Central memory CD4-positive, alpha-beta T cell (primary cell): ENCODE data around the gene OVOL1.
A peak's percentile ranks its signal among the peaks of the same experiment; 100 is the strongest.

ENCODE experiments used
- DNase-seq: peaks from one replicate; pipeline ENCODE4 v3.0.0; 2022

The OVOL1 gene

DNA sequence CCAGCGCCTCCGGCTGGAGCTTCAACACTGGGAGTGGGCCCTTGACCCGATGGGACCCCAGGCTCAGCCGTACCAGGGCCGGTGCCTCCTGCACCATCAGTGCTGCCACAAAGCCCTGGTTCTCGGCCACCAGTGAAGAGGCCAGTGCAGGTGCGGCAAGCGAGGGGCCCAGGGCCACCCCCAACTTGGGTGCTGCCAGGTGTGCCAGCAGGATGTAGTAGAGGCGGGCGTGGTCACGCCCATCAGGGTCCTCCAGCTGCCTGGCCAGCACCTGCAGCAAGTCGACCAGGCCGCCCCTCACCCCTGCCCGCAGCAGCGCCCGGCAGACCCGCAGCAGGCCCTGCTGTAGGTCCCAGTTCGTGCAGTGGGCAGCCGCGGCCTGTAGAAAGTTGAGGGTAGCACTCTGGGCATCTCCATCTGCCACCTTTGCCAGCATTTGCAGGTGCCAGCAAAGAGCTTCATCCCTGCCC, 8.4 kb upstream of the OVOL1 start:
- no peak for DNase-seq

DNA sequence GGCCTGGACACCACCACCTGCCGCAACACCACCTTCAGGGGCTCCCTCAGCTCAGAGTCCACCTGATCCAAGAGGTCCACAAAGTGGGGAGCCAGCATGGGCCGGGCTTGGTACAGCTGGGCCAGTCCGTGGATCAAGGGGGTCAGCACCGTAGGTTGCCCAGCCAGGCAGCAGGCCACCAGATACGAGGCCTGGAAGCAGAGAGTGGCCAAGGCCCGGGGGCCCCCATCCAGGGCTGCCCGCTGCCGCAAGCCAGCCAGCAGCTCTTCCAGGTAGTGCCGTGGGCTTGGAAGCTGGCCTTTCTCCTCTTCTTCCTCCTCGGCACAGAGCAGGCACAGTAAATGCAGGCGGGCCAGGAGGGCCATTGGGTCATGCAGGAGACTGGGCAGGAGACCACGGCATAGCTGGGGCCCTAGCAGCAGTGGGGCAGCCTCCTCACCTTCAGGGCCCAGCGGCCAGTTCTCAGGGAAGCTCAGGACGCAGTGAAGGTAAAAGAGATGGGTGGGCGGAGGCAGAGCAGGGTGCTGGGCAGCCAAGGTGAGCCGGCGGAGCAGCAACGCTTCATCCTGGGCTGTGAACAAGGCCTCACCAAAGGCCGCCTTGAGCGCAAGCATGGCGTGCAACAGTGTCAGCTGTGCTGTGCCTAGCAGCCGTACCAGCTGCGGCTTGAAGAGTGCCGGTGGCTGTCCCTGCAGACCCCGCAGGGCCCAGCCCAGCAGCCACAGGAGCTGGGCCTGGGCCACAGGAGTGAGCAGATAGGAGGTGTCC, 7.8 kb upstream of the OVOL1 start:
- DNase-seq: no peak

DNA sequence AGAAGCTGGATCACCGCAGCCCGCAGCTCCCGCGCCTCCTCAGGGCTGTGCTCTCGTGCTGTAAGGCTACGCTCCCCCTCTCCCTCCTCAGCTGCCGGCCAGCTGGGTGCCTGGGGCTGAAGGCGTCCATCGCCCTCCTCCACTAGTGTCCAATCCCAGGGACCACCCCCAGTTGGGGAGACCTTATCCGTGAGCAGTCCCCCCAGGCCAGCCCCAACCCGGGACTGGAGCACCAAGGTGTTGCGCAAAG, 7.3 kb upstream of the OVOL1 start:
- no peak for DNase-seq

DNA sequence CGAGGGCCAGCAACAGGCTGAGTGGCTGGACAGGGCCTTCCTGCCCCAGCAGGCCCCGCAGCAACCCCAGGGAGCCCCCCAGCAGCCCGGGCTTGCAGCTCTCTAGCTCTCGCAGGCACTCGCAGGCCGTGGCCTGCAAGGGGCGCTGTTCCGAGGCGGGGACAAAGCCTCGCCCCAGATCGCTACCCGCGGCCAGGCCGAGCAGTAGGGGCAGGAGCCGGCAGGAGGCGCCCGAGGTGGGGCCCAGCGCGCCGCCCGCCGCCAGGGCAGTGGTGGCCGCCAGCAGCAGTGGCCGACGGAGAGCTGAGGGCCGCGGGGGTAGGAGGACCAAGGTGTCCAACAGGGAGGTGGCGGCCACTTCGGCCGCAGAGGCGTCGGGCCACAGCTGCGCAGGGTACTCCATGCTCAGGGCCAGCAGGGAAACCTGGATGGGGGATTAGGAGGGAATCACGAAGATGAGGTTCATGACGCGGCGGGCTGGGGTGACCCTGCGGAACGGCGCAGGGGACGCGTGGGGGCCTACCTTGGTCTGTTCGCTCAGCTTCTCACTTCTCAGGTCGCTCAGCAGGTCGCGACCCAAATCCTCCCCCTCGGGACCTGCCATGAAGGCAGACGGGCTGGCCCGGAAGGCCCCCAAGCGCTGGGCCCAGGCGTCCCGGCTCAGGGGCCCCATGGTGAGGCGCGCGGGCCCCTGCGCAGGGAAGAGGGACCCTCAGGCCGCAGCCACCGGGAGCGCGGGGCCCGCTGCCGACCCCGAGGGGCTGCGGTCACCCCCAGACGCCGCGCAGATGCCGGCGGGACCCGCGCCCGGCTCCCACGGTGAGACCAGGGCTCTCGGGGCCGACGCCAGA, 6.7 kb upstream of the OVOL1 start:
- peak; percentile 73 for DNase-seq

DNA sequence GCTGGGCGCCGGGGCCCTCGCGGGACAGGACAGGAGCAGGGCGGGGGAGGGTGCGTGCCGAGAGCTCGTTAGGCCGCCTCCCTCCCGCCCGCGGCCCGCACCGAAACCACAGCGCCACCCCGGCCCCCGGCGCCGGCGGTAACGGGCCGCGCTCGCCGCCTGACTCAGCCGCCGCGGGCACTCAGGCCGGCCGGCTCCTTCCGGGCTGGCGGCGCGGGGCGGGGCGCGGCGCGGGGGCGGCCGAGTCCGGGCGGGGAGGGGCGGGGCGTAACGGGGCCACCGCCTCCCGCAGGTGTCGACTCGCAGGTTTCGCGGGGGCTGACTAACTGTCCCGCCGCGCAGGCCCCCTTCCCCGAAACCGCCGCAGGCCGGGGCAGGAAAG, 6.1 kb upstream of the OVOL1 start, which contains the start of gene AP5B1:
TSS of gene AP5B1 (minus strand) at position 207 of the 382 bp plus-strand sequence. CDS start 385 bp downstream, outside the sequence.
- peak; percentile 59 for DNase-seq

GRCh38 chr11:65781152-65781961, 5.5 kb upstream of the OVOL1 start:
- no peak for DNase-seq

DNA sequence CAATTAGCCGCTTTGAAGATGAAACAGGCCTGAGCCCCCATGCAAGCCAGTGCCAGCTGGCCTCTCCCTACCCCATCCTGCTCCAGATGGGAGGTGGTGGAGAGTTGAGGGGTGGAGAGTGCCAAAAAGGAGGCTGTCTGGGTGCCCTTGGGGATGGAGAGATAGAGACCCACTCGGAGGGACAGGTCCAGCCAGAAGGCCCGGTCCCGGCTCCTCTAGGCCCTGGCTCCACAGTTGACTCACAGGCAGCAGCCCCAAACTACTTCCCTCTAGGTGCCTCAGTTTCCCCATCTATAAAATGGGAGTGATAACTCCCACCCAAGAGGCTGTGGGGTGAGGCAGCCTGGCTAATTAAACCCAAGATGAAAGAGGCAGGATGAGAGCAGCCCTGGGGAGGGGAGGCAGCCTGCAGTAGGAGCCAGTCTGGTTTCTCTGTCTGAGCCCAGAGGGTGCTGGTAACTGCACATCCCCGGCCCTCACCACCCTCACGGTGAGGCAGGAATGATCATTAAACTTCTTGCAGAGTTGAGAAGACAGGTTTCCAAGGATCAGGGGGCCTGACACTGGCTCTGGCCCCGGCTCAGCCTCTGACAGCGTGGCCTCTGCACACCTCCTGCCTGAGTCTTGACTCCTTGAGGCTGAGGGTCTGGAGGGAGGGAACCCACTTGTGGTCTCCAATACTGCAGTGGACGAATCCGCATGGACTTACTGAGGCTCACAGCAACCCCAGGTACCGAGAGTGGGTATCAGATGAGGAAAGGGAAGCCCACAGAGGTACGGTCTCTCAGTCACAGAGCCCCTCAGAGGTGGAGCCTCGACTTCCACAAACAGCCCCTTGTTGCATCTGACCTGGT, 4.7 kb upstream of the OVOL1 start:
- no peak for DNase-seq

DNA sequence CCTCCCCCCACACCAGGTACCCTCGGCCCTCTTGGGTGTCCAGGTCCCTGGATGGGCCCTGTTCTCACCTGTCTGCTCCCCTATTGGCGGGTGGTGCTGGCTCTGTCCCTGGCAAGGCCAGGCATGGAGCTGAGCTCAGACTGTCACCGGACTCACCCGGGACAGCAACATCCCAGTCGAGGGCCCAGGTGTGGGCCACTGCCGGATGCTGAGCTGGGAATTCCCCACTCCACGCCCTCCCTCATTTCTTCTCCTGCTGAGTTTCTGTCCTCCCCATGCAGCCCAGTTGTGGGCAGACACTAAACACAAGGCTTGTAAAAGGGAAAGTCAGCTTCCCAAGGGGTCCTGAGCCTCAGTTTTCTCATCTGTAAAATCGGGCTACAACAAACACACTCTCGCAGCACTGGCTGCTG, 4.0 kb upstream of the OVOL1 start:
- DNase-seq: no peak

GRCh38 chr11:65785319-65786007, 1.4 kb upstream of the OVOL1 start:
- peak; percentile 24 for DNase-seq

DNA sequence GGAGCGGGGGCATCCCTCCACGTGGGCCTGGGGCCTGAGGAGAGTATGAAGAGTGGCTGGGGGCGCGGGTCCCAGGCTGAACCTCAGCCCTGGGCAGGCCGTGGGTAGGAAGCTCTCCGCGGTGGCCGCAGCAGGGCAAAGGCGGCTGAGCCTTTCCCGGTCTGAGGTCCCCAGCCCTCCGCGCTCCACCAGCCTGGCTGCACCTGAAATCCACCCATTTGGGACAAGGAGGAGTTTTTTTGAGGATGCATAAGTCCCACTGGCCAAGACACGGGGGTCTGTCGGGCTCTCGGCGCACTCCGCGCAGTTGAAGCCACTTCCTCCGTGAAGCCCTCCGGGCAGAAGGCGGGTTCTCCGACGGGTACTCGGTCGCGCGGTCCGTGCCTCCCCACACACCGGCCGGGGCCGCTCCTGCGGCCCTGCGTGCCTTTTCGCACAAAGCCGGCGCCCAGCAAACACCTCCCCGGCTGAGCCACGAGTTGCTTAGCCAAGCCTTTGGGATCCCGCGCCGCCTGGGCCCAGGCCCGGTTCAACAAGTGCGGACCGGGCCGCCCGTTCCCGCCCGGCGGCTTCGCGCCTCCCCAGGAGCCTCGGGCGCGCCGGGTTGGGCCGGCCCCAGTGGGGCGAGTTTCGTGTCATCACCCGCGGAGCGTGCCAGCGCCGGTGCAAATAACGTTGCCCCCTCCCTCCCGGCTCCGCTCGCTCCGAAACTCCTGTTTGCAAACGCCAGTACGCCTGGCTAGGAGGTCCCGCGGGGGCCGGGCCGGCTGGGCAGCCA, 666 bp upstream of the OVOL1 start:
- DNase-seq: peak; percentile 12

DNA sequence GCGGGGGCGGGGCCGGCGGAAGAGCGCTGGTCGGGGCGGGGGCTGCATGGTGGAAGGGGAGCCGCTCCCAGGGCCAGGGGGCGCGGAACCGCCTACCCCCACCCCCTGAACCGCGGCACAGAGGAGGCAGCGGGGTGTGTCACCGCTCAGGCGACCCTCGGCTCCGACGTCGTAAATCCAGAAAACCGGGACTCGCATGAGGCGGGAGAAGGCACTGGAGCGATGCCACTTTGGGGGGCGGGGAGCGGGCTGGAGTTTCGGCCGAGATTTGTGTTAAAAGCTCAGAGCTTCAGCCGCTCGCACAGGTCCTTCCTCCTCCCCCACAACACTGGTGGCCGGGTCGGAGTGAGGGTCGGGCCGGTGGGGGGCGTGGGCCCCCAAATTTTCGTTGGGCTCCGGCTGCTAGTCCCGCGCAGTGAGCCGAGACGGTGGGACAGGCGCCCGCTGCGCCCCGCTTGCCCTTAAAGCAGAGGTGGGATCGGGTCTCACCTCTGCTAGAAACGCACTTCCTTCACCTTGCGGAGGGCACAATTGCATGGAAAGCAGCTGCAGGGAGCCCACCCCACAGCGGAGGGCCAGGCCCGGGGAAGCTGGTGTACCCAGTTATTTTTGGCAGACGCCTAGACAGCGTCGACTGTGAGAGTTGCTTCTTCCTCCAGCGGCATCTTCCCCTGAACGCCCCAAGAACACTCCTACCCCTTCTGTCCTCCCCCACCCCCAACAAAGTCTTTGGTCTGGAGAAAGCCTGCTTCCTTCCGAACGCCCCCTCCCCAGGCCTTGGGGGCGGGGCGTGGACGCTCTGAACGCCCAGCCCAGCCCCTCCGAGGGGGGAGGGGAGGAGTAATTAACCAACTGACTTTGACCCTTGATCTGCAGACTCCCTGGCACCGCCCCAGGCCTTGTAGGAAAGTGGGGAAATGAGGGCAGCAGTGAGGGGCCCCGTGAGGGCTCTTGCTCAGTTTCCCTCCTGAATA, 1.1 kb downstream of the OVOL1 start:
- DNase-seq: no peak

- DNase-seq: no peak
Observed at GRCh38 chr11:65788821-65789220, 2.0 kb downstream of the OVOL1 start.

DNA sequence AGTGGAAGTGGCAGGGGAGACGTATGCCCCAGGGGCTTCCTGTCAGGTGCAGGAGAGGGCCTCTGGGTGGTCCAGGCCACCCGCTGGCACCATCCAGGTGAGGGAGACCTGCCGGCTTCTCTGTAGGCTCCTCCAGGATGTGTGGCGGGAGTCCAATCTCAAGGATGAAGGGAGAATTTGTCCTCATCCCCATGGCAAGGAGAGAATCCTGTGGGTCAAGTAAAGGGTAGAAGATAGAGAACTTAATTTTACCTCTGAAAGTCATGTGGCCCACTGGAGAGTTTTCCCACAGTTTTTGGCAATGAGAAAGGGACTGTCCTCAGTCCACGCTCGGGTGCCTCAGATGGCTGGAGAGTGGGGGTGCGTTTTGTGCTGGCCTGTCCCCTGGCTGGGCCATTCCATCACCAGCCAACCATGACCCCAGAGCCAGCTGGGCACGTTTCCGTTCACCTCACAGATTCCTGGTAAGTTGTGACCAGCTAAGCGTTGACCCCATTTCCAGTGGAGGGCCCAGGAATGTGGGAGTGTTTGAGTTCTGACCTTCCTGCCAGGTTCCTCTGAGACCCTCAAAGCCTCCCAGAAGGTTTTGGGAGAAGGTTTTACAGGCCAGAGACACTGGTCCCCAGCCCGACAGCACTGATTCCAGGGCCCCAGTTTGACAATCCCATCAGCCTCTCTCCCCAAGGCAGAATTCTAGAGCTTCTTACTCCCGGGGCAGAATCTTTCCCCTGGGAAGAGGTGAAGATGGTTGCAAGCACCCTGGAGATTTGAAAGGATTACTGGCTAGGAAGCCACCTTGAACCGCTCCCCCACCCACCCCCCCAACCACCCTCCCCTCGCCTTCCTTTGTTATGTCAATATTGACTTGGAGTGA, 2.6 kb downstream of the OVOL1 start:
- no peak for DNase-seq

GRCh38 chr11:65790104-65790901, 3.4 kb downstream of the OVOL1 start:
- DNase-seq: no peak

GRCh38 chr11:65790902-65791650, 4.2 kb downstream of the OVOL1 start:
- no peak for DNase-seq

DNA sequence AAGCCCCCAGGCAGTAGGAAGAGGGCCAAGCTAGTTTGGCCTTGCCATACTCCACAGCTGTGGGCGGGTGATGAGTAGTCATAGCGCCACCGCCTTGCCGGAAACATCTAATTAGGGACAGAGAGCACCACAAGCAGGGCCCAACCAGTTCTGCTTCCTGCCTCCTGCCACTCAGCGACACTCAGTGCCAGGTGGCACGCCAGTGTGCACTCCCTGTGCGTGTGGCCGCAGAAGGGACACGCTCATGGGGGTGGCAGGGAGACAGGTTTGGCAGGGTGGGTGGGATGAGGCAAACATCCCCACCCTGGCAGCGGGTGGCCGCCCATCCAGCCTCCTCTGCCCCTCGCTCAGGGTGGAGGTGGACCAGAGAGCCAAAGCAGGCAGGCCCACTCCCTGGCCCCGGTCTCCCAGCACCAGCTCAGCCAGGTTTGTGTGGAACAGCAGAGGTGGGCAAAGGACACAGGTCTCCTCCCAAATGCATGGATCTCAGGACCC, 4.9 kb downstream of the OVOL1 start:
- no peak for DNase-seq

- no peak for DNase-seq
Observed at GRCh38 chr11:65792456-65792855, 5.6 kb downstream of the OVOL1 start.
